ENCODE data around the gene OSBPL10.
A peak's percentile ranks its signal among the peaks of the same experiment; 100 is the strongest.
"Not testable (repeated sequence)": the region's sequence is repeated elsewhere in the genome, so short reads cannot be mapped to it uniquely, and the experiment has no call there.

The OSBPL10 gene

GRCh38 chr3:31804251-31805051 is 176.6 kb downstream of the OSBPL10 start:
- no peak for DNase-seq

DNA sequence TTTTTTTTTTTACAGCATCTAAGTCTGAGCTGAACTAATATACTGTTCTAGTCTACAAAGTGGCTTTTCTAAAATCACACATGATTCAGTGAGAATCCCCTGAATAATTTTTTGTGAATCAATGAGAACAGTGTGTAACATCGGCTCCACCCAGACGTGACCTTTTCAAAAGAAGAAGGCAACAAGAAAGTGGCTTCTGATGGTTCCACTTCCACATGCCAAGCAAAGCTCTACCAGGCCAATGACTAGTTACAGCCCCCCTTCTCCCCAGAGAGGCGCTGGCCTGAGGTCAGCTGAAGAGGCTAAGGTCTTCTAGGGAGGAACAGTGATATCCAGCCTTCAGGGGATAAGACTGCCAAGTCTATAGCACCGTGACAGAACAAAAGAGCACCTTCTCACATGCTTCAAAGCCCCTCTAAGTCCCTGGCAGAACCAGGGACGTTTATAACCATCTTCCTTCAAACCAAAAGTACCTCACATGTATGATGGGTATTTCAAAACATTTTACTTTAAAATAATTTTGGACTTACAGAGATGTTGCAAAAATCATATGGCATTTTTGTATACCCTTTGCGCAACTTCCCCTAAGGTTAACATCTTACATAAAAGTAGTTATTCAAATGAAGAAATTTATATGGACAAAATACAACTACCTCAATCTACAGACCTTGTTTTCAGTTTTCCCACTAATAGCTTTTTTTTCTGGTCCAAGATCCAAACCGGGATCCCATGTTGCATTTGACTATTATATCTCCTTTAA is 177.9 kb downstream of the OSBPL10 start:
- no peak for DNase-seq

GRCh38 chr3:31800436-31800835 is 180.6 kb downstream of the OSBPL10 start:
- DNase-seq: no peak

DNA sequence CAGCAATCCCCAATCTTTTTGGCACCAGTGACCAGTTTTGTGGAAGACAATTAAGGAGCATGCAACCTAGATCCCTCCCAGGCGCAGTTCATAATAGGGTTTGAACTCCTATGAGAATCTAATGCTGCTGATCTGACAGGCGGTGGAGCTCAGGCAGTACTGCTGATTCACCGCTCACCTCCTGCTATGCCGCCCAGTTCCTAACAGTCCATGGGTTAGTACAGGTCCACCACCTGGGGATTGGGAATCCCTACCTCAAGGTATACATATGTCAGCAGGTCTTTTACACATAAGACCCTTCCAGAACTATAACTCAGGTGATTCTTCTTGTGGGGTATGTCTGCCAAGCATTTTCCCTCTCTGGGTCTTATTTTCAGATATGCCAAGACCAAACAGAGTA is 182.2 kb downstream of the OSBPL10 start:
- no peak for DNase-seq

DNA sequence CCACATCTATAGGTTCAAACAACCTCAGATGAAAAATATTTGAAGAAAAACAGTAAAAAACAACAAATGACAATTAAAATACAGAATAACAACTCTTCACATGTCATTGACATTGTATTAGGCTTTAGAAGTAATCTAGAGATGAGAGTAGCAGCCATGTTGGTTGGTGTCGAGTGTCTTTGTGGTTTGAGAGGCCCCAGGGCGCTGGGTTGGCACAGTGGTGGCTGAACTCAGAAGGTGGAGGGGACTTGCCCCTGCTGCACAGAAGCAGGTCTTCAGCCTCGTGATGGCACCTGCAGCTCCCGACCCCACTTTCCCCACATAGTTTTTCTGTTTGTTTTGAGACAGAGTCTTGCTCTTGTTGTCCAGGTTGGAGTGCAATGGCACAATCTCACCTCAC is 187.2 kb downstream of the OSBPL10 start:
- DNase-seq: no peak

GRCh38 chr3:31791090-31791430 is 190.0 kb downstream of the OSBPL10 start:
- no peak for DNase-seq

GRCh38 chr3:31790193-31791089 is 190.6 kb downstream of the OSBPL10 start:
- no peak for DNase-seq

DNA sequence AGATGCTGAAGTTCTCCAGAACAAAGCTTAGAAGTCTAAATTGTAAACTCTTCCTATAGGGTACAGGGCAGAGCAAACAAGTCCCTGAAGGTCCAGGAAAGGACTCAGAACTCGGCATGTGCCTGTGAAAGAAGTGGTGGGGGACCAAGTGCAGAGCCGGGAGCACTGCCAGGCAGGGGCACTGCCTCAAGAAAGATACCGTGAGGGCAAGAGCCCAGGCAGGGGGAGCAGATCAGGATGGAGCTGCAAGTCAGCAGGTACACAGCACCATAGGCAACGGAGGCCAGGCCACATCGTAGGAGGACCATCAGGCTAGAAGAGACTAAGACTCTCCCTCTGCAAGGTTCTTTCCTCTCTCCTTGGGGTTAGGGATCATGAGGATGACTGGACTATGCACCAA is 191.6 kb downstream of the OSBPL10 start:
- no peak for DNase-seq

DNA sequence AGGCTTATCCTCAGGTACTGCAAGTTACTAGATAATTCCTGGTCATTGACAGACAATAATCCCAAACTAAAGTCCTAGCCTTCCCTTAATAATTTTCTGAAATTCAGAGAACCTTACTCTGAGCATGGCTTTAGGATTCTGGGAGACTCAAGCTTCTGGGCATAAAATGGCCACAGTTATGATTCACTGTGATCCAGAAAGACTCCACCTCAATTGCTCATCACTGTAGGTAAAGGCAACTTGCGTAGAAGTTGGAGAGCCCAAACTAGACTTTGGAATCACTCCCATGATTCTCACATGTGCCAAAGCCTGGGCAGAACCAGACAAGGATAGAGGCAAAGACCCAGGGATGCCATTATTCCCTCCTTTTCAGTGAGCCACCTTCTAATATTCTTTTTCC is 195.3 kb downstream of the OSBPL10 start:
- no peak for DNase-seq

- DNase-seq: no peak
Observed at GRCh38 chr3:31785286-31785685, 195.8 kb downstream of the OSBPL10 start.

DNA sequence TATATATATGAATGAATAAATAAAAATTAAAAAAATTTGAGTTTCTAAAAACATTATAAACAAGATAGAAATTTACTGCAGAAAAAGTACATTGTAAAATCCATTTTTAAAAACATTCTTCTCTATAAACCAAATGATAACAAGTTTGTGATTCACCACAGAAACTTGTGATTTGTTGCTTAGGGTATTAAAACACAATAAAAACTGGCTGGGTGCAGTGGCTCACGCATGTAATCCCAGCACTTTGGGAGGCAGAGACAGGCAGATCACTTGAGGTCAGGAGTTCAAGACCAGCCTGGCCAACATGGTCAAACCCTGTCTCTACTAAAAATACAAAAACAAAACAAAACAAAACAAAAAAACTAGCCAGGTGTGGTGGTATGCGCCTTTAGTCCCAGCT is 197.2 kb downstream of the OSBPL10 start:
- not testable (repeated sequence) for DNase-seq

DNA sequence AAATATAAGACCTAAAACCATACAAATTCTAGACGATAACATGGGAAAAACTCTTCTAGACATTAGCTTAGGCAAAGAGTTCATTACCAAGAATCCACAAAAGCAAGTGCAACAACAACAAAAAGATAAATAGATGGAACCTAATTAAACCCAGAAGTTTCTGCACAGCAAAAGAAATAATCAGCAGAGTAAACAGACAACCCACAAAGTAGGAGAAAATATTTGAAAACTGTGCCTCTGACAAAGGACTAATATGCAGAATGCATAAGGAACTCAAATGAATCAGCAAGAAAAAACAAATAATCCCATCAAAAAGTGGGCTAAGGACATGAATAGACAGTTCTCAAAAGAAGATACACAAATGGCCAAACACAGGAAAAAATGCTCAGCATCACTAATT is 198.8 kb downstream of the OSBPL10 start:
- DNase-seq: not testable (repeated sequence)

DNA sequence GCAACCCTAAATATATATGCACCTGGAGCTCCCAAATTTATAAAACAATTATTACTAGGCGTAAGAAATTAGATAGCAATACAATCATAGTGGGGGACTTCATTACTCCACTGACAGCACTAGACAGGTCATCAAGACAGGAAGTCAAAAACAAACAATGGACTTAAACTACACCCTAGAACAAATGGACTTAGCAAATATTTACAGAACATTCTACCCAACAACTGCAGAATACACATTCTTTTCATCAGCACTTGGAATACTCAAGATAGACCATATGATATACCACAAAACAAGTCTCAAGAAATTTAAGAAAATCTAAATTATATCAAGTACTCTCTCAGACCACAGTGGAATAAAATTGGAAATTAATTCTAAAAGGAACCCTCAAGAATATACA is 201.5 kb downstream of the OSBPL10 start:
- no peak for DNase-seq

DNA sequence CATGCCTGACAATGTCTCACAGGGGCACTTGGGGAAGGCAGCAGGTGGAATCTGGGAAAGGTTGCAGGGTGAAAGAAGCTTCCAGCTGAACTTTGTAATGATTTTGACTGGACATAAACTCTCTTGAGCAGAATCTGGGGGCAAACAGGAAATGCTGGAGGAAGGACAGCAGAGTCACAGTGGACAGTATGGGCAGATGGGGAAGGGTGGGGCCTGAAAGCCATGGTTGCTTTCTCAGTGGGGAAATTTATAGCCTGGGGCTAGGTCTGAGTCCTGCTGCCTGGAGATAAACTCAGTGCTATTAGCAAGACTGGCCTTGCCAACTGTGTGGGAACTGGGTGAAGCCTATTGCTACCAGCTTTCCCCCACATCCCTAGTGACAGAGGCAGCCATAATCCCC is 203.2 kb downstream of the OSBPL10 start:
- DNase-seq: no peak

- DNase-seq: no peak
Observed at GRCh38 chr3:31777092-31777491, 204.0 kb downstream of the OSBPL10 start.

- DNase-seq: no peak
Observed at GRCh38 chr3:31776016-31776415, 205.0 kb downstream of the OSBPL10 start.

DNA sequence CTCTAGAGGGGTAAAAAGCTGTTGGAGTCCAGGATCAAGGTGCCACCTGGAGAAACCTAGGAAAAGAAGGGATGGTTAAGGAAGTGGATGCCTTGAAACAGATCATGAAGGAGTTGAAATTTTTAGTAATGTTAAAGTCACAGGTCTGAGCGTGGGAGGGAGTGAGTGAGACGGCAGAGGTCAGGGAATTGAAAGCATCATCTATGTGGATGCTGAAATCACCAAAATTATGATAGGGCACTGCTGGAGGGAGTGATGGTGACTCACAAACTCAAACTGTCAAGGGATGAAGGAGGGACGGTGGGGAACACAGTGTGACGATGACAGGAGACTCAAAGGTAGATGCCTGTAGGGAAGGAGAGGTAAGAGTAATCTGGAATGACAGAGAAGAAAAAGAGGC is 205.7 kb downstream of the OSBPL10 start:
- DNase-seq: no peak

- DNase-seq: no peak
Observed at GRCh38 chr3:31772758-31773473, 208.1 kb downstream of the OSBPL10 start.

GRCh38 chr3:31772272-31772671 is 208.8 kb downstream of the OSBPL10 start:
- no peak for DNase-seq

DNA sequence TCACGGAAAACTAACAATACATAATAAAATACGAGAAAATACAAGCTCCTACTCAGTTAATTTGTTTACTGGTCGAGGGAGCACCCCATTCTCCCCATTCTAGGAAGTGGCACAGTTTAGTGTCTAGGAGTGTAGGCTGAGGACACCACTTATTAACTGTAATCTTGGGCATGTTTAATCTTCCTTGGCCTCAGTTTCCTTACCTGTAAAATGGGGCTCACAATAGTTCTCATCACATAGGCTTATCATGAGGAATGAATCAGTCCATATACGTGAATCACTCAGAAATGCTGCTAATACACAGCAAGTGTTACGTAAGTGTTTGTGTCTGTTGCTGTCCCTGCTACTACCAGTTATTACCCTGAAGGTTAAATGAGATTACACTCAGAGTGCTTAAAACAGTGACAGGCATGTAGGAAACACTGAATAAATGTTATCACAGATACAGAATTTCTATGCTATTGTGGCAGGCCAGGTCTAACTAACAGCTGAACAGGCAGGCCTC is 210.2 kb downstream of the OSBPL10 start:
- DNase-seq: no peak

- DNase-seq: peak; percentile 14
Observed at GRCh38 chr3:31768479-31769125, 212.5 kb downstream of the OSBPL10 start.

GRCh38 chr3:31767920-31768319 is 213.1 kb downstream of the OSBPL10 start:
- no peak for DNase-seq

Data from CD4-positive, alpha-beta T cell treated with Interferon gamma for 1 hour (primary cell).